Measurements from ENCODE around the gene FOXD1.

FOXD1 gene

GRCh38 chr5:73438645-73439470 is 9.7 kb downstream of the FOXD1 start:
- DNase-seq = no peak

- DNase-seq = no peak
Measured at GRCh38 chr5:73437777-73438644, 10.6 kb downstream of the FOXD1 start.

DNA sequence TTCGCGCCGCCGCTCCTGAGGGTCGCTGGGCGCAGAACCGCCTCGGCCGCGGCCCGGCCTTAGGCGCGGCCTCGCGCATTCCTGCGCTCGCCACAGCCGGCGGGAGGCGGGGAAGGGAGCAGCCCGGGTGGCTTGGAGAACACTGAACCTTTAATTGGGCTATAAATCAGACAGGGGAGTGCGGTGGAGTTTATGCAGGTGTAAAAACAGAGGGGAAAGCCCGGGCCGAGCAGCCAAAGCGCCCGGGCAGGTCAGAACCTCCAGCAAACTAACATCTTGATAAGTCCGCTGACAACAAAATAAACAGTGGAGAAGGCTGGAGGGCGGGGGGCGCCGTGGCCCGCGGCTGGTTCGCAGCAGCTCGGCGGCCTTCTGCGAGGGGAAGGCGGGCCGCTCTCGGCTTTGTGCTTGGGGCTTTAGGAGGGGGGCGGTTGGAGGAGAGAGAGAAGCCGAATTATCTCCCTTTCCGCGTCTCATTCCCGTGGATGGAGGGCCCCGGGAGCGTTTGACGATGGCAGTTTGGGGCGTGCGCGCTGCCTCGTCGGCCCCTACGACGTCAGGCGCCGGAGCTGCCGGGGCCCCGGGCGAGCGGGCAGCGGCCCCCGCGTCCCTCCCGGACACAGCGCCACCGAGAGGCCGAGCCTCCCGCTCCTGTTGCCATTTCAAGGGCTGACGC is 11.3 kb downstream of the FOXD1 start:
- no peak for DNase-seq

- no peak for DNase-seq
Measured at GRCh38 chr5:73436535-73437100, 12.0 kb downstream of the FOXD1 start.

DNA sequence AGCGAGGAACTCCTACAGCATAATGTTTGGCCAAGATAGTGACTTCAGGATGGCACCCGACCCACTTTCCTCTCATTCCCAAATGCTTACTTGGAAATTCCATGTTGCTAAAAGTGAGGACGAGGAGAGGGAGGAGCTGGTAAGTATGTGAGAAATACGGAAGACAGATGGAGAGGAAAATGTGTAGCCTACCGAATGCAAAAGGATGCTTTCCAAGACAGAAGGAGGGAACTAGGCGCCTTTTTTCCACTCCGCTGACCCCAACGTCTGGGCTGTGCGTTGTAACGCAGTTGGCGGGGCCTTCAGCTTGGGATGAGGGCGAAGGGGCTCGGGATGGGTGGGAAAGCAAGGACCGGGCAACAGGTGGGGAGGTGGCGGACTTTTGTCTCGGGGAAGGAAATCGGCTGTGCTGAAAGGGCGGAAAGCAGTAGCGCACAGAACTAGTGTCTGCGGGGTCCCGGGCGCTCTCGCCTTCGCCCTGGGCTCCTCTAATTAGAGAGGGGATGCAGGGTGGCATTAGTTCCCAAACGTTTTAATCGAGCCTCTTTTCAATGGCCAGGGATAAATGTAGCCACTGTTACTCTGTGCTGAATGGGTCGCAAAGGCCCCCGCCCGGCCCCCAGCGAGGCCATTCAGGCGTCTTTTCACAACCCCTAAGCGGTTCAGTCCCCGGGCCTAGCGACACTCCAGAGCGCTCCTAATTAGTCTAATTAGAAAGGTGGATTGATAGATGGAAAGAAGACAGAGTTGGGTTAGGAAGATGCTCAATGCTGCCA is 12.6 kb downstream of the FOXD1 start:
- DNase-seq = no peak

DNA sequence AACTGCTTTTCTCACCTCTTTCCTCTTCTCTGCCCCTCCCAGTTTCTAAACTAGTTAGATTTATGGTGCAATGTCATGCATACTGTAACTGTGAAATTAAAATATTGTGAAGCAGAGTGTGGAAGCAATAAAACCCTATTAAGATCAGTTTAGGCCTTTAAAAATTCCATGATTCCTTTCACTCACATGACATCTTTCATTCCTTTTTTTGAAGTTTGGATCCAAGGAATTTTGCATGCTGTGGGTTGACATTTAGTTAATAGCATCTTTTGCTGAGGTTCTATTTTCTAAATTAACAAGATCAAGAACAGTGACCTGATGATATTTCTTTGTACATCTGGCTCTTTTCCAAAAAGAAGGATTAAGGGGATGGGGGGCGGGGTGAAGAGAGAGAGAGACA is 13.7 kb downstream of the FOXD1 start:
- DNase-seq = no peak

- DNase-seq = no peak
Measured at GRCh38 chr5:73434461-73434860, 14.1 kb downstream of the FOXD1 start.

DNA sequence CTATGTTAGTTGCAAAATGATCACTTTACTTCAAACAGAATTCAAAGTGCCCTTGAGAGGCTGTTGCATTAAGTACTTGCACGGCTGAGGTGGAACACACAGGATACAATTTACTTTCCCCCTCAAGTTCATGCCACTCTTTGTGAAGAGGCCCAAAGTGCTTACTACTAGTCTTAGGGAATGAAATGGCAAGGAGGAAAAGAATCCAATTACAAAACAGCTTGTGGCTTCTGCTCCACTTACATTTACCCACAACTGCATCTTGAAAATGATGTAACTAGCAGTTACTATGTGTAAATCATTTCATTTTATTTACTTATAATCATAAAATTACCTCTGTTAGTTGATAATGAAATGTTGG is 14.6 kb downstream of the FOXD1 start:
- no peak for DNase-seq

DNA sequence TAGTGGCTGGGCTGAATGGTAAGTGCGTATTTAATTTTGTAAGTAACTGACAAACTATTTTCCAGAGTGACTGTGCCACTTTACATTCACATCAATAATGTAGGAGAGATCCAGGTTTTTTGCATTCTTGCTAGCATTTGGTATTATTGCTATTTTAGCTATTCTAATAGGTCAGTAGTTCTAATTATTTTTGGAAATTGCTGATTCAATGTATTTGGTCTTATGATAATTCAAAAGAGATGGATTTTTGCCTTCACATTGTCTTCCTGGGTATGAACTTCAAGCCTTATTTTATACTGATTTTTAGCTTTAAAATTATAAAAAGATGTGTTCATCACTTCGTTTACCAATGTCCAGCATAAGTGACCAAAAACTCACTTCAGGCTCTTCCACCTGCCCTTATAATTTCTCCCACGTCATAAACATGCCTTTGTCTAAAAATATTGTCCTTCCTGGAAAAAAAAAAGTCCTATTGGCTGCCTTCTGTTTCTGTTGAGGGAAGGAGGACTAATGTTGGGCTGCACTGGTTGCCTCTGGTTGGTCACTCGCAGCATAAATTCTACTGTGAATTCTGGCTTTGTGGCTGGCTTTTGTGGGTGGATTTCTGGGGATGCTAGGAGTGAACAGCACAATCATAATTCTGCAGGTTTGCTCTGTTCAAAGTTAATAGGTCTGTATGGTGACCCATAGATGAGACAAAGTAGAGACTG is 15.2 kb downstream of the FOXD1 start:
- DNase-seq = no peak

DNA sequence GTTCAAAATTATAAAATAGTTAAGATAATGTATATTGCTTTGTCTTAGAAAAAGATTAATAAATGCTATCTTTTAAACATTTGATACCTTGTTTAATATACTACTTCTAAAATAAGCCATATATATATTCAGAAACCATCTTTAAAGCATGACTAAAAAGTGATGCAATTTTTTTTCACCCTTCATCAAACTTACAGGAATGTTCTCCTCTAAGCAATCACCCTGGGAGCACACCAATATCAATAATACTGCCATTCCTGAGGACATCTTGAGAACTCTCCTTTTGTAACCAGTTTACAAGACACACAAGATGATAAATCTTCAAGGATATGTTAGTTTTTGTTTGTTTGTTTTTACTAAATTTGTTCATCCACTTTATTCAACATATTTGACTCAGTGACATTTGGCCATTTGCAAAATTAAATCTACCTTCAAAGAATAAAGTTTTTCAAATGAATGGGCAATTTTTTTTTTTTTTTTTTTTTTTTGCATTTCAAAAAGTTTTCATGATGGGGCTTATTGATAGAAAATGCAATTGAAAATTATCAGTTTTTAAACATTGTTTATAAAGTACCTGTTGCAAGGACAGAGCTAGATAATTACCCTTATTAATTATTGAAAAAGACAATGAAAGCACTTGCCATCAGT is 17.2 kb downstream of the FOXD1 start:
- no peak for DNase-seq

GRCh38 chr5:73426034-73426433 is 22.5 kb downstream of the FOXD1 start:
- DNase-seq = no peak

- no peak for DNase-seq
Measured at GRCh38 chr5:73424556-73424977, 24.0 kb downstream of the FOXD1 start.

- DNase-seq = no peak
Measured at GRCh38 chr5:73422164-73422563, 26.4 kb downstream of the FOXD1 start.

- no peak for DNase-seq
Measured at GRCh38 chr5:73420666-73421065, 27.9 kb downstream of the FOXD1 start.

GRCh38 chr5:73419465-73420390 is 28.8 kb downstream of the FOXD1 start:
- DNase-seq = no peak

DNA sequence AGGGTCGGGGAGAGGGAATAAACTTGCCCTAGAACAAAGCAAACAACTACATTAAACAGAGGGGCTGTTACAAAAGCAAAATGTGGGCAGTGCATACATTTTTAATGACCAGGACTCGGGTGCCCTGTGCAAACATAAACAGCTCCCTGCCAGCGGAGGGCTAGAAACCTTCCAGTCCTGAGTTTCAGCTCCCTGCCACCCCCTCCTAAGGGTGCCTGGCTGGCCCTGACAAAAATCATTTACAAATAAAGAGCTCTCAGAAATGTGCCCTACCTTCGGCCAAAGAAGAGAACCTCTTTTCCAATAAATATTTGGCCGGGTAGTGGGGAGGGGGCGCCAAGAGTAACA is 29.5 kb downstream of the FOXD1 start:
- no peak for DNase-seq

DNA sequence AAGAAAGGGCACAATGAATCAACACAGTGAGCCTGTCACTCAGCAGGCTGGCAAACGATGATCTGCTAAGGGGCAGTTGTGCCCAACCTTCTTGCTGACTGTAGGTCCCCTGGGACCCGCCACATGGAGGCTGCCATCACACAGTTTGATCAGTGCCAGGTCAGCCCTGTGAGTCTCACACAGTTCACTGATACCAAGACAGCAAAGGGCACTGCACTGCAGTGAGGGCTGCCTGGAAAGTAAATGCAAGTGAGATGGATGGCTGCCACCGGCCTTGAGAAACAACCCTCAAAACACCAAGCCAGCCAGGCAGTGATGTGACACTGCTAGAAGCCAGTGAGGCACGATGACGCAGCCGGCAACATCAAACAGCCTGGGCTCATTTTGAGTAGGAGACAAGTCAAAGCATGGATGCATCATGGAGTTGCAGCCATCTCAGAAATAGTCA is 30.3 kb downstream of the FOXD1 start:
- no peak for DNase-seq

GRCh38 chr5:73417303-73418034 is 31.1 kb downstream of the FOXD1 start:
- DNase-seq = no peak

DNA sequence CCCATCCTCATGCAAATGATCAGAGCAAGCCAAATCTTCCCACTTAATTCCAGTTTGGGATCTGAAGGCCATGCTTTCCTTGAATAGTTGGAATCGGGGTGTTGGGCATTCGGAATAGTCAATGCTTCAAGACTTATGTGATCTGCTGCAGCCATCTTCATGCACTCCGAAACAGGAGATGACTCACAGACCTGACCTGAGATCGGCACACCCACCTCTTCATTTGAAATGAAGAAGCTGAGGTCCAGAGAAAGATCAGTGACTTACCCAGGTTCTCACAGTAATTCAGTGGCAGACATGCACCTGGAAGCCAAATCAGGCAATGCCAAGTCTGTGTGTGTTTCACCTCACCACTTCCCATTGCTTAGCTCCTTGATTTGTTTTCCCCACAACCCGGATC is 33.0 kb downstream of the FOXD1 start:
- no peak for DNase-seq
